Immature natural killer cell (primary cell): Measurements from ENCODE around the gene TRA2A. TPM values are rescaled to one million over a fixed set of nuclear protein-coding genes. Genes with fewer than 3 reads are reported as not detected.

Experiments
- DNase-seq, 3 donors: peaks; one replicate each; pipeline ENCODE4 v3.0.0; 2022; ENCODE audit warnings: mixed read lengths in 1 of 3
- H3K27ac Mint-ChIP-seq, 6 donors: one replicate each; pipeline ENCODE4 v1.8.0; 2020; ENCODE audit warnings: mixed read lengths in 6 of 6, mild to moderate bottlenecking in 5 of 6, inconsistent platforms in 4 of 6, moderate library complexity in 3 of 6
- H3K27me3 Mint-ChIP-seq, 3 donors: one replicate each; pipeline ENCODE4 v1.8.0; 2020 to 2021; ENCODE audit warnings: low read depth in 3 of 3, mild to moderate bottlenecking in 3 of 3, mixed read lengths in 3 of 3, moderate library complexity in 3 of 3, inconsistent platforms in 1 of 3
- H3K36me3 Mint-ChIP-seq, 3 donors: one replicate each; pipeline ENCODE4 v1.8.0; 2020; ENCODE audit warnings: mixed read lengths in 3 of 3, inconsistent platforms in 2 of 3, mild to moderate bottlenecking in 2 of 3
- H3K4me1 Mint-ChIP-seq, 2 donors: one replicate each; pipeline ENCODE4 v1.8.0; 2020; ENCODE audit warnings: inconsistent platforms in 2 of 2, mild to moderate bottlenecking in 2 of 2, mixed read lengths in 2 of 2, moderate library complexity in 1 of 2
- H3K4me3 Mint-ChIP-seq, 5 donors: one replicate each; pipeline ENCODE4 v1.8.0; 2020; ENCODE audit warnings: mild to moderate bottlenecking in 5 of 5, mixed read lengths in 5 of 5, inconsistent platforms in 3 of 5, moderate library complexity in 3 of 5
- H3K9me3 Mint-ChIP-seq, 6 donors: one replicate each; pipeline ENCODE4 v1.8.0; 2020; ENCODE audit warnings: mild to moderate bottlenecking in 6 of 6, mixed read lengths in 6 of 6, inconsistent platforms in 4 of 6, moderate library complexity in 3 of 6
- polyA plus RNA-seq, 3 donors: library from polyadenylated mRNA; unstranded; fragments of 300-500 nt; fragmentation: Illumina TruSeq; gene quantifications; one replicate each; pipeline ENCODE4 v1.2.3, GENCODE V29; 2021

TRA2A gene
- polyA plus RNA-seq, 3 donors from 2014 or later: 34.8 to 44.0 (median 40.6) TPM

DNA sequence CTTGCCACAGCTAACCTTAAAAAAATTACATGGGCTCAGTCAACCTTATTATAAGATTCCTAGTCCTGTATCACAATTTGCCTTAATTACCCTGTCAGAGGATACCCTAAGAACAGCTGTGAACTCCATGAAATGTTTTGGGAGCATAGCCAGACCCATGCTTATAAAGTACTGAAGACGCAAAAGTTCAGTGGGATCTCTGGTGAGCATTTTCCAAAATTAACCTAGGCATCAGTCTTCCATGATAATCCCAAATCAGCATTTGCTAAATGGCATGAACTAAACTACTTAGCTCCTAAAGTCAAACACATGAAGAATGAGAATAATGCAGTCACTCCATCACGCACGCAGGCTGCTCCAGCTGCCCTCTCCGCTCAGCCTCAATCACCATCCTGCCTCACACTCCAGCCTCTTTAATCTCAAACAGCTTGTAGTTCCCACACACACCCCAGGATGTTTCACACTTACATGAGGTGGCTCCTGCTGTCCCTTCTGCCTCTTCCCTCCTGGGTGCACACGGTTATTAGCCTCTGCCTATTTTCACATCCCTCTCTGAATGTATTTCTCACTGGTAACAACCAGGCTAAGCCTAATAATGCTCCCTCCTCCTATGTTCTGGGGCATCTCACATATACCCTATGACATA lies 76.8 kb downstream of the TRA2A start:
- Mint-ChIP-seq H3K27me3 (peaks cover 13 to 25% (median 14%) of the 10 kb centered on the region in 3 donors), H3K36me3 (no peaks in the 10 kb centered on the region), H3K4me1 (no peaks in the 10 kb centered on the region), H3K4me3 (no peak overlapping the region), H3K27ac (no peak overlapping the region), H3K9me3 (no peaks in the 10 kb centered on the region)
- DNase-seq: no peak

Other genes with a start within 250 kb of the TRA2A start
- 10 to 100 TPM; 44.5 to 64.8 (median 47.6) TPM for gene MALSU1, start 232.6 kb downstream of the TRA2A start, polyA plus RNA-seq
- gene IGF2BP3, start 61.5 kb downstream of the TRA2A start, polyA plus RNA-seq: under 1 TPM in 1 of 3 donors, not detected in 2; 0.76 TPM
- gene CCDC126, start 65.4 kb upstream of the TRA2A start, polyA plus RNA-seq: 10 to 100 TPM; 13.8 to 23.7 (median 14.9) TPM
- 1 to 10 TPM; 1.8 to 5.8 (median 2.8) TPM for gene FAM221A, start 148.2 kb upstream of the TRA2A start, polyA plus RNA-seq
- gene STK31, start 178.2 kb upstream of the TRA2A start, polyA plus RNA-seq: not detected